Fibroblast of the aortic adventitia (primary cell): ENCODE results near the gene ZMYND8. TPM values are rescaled to one million over a fixed set of nuclear protein-coding genes. Genes with fewer than 3 reads are reported as not detected.

ENCODE experiments used
- DNase-seq: peaks from one replicate; pipeline ENCODE4 v3.0.0-alpha.2; 2010; ENCODE audit warnings: low read depth
- H3K4me3 ChIP-seq: 2 replicates; pipeline ENCODE4 v1.5.1; 2011; ENCODE audit warnings: low read depth, mild to moderate bottlenecking, control low read depth, low read length, moderate library complexity
- total RNA-seq: library from RNA; depleted of rRNA; stranded (reverse); fragments of >200 nt; gene quantifications from 2 replicates; pipeline ENCODE4 v1.2.3, GENCODE V29; 2012; ENCODE audit warnings: low replicate concordance
- TF ChIP-seq, protein P1 (sequence below): IDR thresholded peaks from 2 replicates; pipeline ENCODE4 v1.5.1; 2011; ENCODE audit warnings: mild to moderate bottlenecking, low read length, control low read depth, inconsistent platforms; ENCODE audit not compliant: insufficient read depth

Gene ZMYND8
- total RNA-seq, 1 donor = 24.0 TPM

DNA sequence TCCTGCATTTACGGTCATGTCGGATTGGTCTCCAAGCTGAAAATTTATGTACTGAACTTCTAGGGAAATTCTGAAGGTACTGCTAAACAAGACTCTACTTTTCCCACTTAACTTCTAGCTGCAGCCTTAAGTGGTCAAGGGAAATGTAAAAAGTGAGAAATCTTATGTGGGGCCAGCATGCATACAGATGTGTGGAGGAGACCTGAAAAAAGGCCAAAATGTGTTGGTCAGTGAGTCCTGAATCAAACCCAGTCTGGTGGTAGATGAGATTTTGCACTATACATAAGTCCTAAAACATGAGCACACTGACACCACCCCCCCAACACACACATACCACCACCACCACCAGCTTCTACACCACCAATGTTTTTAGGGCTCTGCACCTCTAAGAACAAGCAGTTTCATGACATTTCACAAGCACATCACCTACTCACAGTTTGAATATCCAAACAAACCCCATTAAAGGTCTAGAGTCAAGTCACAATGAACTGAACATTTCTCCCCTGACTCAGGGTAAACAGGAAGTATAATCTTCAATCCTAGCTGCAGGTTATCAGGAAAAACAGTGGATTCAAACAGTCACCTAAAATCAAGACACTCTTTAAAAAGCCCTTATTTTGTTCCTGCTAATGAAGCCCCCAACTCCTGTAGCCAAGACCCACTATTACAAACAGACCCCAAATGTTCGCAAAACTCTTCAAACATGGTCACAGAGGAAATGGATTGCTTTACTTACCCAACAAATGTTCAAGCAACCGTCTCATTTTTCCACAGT lies 1.6 kb downstream of the ZMYND8 start:
- peak overlapping the region; percentile 61 for H3K4me3 ChIP-seq
- peak; percentile 38 for DNase-seq
- TF ChIP-seq, protein P1, sequence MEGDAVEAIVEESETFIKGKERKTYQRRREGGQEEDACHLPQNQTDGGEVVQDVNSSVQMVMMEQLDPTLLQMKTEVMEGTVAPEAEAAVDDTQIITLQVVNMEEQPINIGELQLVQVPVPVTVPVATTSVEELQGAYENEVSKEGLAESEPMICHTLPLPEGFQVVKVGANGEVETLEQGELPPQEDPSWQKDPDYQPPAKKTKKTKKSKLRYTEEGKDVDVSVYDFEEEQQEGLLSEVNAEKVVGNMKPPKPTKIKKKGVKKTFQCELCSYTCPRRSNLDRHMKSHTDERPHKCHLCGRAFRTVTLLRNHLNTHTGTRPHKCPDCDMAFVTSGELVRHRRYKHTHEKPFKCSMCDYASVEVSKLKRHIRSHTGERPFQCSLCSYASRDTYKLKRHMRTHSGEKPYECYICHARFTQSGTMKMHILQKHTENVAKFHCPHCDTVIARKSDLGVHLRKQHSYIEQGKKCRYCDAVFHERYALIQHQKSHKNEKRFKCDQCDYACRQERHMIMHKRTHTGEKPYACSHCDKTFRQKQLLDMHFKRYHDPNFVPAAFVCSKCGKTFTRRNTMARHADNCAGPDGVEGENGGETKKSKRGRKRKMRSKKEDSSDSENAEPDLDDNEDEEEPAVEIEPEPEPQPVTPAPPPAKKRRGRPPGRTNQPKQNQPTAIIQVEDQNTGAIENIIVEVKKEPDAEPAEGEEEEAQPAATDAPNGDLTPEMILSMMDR = no peak

GRCh38 chr20:47354464-47354713 lies 2.1 kb downstream of the ZMYND8 start:
- H3K4me3 ChIP-seq = peak overlapping the region; percentile 61
- no peak for DNase-seq
- TF ChIP-seq, protein P1 = no peak

- peak; percentile 68 for DNase-seq
- peak overlapping the region; percentile 61 for H3K4me3 ChIP-seq
- TF ChIP-seq, protein P1 = no peak
These were observed 2.6 kb downstream of the ZMYND8 start for GRCh38 chr20:47353692-47354463.

DNA sequence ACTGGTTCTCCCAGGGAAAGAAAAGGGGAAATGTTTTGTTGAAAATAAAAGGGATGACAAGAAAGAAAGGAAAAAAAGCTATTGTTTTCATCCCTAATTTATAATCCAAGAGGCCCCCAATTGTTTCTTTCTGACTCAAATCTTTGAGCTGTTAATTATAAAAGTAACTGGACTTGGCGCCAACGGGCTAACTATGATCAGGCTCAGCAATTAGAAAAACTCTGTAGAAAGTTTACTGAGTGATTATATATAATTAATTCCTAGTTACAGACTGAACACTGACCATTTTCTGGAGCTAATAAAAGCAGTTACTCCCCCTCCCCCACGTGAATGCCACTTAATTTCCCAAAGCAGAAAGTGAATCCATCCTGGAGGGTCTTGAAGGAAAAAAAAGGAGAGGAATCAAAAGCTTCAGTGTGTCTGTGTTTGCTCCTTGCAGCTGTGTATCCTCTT lies 3.2 kb downstream of the ZMYND8 start:
- TF ChIP-seq, protein P1 = no peak
- no peak for DNase-seq
- H3K4me3 ChIP-seq = peak overlapping the region; percentile 61

DNA sequence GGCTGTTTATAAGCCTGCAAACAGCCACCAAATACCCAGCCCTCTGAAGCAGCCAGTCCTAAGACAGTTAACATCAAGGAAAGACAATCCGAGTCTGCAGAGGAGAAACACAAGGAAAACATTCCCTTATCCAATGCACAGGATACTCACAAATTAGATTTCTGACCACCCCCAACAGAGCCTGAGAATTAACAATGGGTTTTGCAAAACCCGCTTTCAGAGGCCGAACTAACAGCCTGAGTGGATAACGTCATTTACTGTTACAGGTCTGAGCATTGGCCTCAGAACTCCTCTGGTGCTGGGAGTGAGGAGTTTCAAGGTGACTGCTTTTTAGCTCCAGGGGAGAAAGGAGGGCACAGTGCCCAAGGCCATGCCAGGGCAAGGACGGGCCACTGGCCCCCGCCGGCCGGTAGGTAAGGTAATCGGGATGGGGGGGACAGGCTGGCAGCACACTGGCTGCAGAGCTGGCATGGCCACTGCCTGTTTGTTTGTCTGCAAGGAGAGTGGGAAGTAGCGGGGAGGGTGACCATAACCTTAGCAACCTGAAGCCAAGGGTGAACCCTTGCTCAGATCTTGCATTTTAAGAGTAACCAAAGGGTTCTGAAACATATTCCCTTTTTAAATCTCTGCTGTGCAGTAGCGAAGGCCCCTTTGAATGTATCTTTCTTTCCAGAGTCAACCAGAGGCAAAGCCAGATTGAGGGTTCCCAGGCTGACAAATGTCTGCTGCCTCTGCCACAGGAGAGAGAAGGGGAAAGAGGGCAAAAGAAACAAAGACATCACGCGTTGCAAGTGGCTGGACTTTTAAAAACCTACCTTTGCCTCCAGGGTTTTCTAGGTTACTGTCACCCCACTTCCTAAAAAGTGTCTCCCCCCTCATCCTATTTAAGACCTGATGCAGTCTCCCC lies 3.9 kb downstream of the ZMYND8 start:
- DNase-seq = peak; percentile 17
- H3K4me3 ChIP-seq = peak overlapping the region; percentile 36
- TF ChIP-seq, protein P1 = no peak

- peak overlapping the region; percentile 9 for H3K4me3 ChIP-seq
- TF ChIP-seq, protein P1 = no peak
- DNase-seq = peak; percentile 36
These were observed 4.7 kb downstream of the ZMYND8 start for GRCh38 chr20:47351643-47352331.
